Measurements from ENCODE around the gene FADS1.

GRCh38 chr11:61750631-61751273 is 66.1 kb downstream of the FADS1 start:
- no peak for TF ChIP-seq CTCF (IDR thresholded peaks at IDR 0.05)
- no peak for TF ChIP-seq POLR2AphosphoS5 (IDR thresholded peaks at IDR 0.05)
- no peak for TF ChIP-seq EP300 (IDR thresholded peaks at IDR 0.05)

All from stomach (tissue), 4 donors.